ENCODE data around the gene CTBP2.
"Not testable (repeated sequence)": the region's sequence is repeated elsewhere in the genome, so short reads cannot be mapped to it uniquely, and the experiment has no call there.

The CTBP2 gene

DNA sequence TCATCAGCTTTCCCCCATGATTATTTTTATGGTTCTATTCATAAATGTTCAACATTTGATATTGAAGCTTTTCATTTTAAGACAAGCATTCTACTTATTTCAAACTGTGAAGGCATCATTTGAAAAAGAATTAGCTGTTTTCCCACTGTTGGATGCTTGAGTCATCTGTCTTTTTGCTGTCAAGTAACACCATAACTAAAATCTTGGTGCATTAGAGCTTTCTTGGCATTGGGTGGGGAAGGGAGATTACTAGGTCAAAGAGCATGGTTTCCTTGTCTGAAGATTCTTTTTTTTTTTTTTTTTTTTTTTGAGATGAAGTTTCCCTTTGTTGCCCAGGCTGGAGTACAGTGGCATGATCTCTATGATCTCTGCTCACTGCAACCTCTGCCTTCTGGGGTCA, 68.5 kb downstream of the CTBP2 start:
- H3K9ac ChIP-seq (ENCODE audit: low read length): no peak overlapping the region
- H3K4me3 ChIP-seq (ENCODE audit: low read length): no peak overlapping the region
- no peaks in the 10 kb centered on the region for H3K9me3 ChIP-seq (ENCODE audit: control insufficient read depth, low read length)
- H3K4me1 ChIP-seq (ENCODE audit: control insufficient read depth, insufficient read depth, low read length): peaks cover 36% of the 10 kb centered on the region
- no peaks in the 10 kb centered on the region for H3K27me3 ChIP-seq (ENCODE audit: control insufficient read depth, insufficient read depth, low read length)
- H3K36me3 ChIP-seq (ENCODE audit: control insufficient read depth, insufficient read depth, low read length): no peaks in the 10 kb centered on the region

DNA sequence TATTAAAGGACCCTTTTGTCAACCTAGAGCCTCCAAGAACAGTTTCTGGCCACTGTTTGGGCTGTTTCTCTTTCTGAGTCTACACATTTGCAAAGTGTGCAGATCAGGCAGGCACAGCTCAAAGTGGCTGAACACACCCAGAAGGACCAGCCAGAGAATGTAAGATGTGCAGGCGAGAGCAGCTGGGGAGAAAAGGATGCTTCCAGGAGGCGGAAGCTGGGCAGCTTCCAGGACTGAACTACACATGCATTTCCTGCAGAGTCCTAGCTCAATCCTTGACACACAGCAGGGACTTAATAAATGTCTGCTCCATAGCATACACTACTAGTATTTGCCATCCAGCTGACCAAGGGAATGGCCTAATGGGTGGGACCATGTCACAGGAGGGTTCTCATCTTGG, 70.9 kb downstream of the CTBP2 start:
- no peaks in the 10 kb centered on the region for H3K9me3 ChIP-seq (ENCODE audit: control insufficient read depth, low read length)

DNA sequence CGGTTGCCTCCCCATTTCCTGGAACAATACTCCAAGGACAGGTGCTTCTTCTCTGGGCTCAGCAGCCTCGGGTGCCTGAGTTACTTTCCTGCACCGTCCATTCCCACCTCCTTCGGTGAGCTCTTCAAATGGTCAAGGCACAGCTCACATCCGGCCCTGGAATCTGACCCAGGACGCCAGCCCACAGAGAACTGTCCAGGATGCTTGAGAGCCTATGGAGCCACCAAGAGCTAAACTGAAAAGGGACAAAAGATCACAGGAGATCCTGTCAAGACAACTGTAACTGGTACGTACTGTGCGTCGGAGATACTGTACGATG, 72.5 kb downstream of the CTBP2 start:
- no peak overlapping the region for H3K4me3 ChIP-seq (ENCODE audit: low read length)
- H3K9ac ChIP-seq (ENCODE audit: low read length): no peak overlapping the region
- no peaks in the 10 kb centered on the region for H3K36me3 ChIP-seq (ENCODE audit: control insufficient read depth, insufficient read depth, low read length)
- peaks cover 51% of the 10 kb centered on the region for H3K4me1 ChIP-seq (ENCODE audit: control insufficient read depth, insufficient read depth, low read length)
- no peaks in the 10 kb centered on the region for H3K27me3 ChIP-seq (ENCODE audit: control insufficient read depth, insufficient read depth, low read length)
- H3K9me3 ChIP-seq (ENCODE audit: control insufficient read depth, low read length): no peaks in the 10 kb centered on the region

More for the DNA sequence above, 70.9 kb downstream of the CTBP2 start:
- Histone ChIP-seq H3K36me3 (ENCODE audit: control insufficient read depth, insufficient read depth, low read length) (no peaks in the 10 kb centered on the region), H3K4me3 (ENCODE audit: low read length) (no peak overlapping the region), H3K4me1 (ENCODE audit: control insufficient read depth, insufficient read depth, low read length) (peaks cover 45% of the 10 kb centered on the region), H3K9ac (ENCODE audit: low read length) (no peak overlapping the region), H3K27me3 (ENCODE audit: control insufficient read depth, insufficient read depth, low read length) (no peaks in the 10 kb centered on the region)

DNA sequence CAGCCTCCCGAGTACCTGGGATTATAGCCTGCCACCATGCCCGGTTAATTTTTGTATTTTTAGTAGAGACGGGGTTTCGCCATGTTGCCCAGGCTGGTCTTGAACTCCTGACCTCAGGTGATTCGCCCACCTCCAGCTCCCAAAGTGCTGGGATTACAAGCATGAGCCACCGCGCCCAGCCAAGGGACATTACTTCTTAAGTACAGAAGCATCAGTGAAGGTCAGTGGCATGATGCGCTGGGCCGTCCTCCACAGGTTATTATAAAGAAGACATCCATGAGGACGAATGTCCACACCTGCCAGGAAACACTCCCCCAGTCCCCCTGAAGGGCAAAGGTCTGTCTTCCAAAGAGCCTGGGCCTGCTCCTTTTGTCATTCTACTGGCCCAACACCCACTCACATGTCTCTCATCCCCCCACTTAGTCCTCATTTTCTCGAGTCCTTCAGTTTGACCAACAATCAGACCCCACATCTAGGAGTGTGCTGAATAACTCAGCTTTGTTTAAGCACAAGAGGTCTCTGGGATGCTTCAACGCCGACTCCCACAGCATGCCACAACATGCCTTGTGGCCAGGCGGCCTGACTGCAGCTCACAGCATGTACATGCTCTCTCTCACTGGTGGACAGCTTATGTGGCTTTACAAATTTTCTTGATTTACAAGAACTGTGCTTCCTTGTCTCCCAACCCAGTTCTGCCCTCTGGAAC, 73.0 kb downstream of the CTBP2 start:
- H3K9me3 ChIP-seq (ENCODE audit: control insufficient read depth, low read length): no peaks in the 10 kb centered on the region
- H3K36me3 ChIP-seq (ENCODE audit: control insufficient read depth, insufficient read depth, low read length): no peaks in the 10 kb centered on the region
- no peak overlapping the region for H3K4me3 ChIP-seq (ENCODE audit: low read length)
- no peaks in the 10 kb centered on the region for H3K27me3 ChIP-seq (ENCODE audit: control insufficient read depth, insufficient read depth, low read length)
- no peak overlapping the region for H3K9ac ChIP-seq (ENCODE audit: low read length)
- H3K4me1 ChIP-seq (ENCODE audit: control insufficient read depth, insufficient read depth, low read length): peaks cover 46% of the 10 kb centered on the region

DNA sequence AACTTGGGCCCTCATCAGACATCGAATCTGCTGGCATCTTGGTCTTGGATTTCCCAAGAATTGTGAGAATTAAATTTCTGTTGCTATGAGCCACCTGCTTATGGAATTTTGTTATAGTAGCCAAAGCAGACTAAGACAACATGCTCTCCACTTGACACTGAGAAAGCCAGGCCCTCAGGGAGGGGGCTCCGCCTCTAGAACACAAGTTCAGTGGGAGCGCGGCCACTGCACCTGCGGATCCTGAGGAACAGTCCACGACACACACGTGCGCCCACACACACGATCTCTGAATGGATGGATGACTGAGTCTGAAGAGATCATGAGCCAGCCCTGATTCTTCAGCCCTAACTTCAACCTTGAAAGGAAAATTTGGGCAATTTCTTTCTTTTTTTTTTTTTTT, 73.7 kb downstream of the CTBP2 start:
- Histone ChIP-seq H3K27me3 (ENCODE audit: control insufficient read depth, insufficient read depth, low read length) (no peaks in the 10 kb centered on the region), H3K36me3 (ENCODE audit: control insufficient read depth, insufficient read depth, low read length) (no peaks in the 10 kb centered on the region), H3K9me3 (ENCODE audit: control insufficient read depth, low read length) (no peaks in the 10 kb centered on the region), H3K9ac (ENCODE audit: low read length) (no peak overlapping the region), H3K4me3 (ENCODE audit: low read length) (no peak overlapping the region), H3K4me1 (ENCODE audit: control insufficient read depth, insufficient read depth, low read length) (peaks cover 39% of the 10 kb centered on the region)

DNA sequence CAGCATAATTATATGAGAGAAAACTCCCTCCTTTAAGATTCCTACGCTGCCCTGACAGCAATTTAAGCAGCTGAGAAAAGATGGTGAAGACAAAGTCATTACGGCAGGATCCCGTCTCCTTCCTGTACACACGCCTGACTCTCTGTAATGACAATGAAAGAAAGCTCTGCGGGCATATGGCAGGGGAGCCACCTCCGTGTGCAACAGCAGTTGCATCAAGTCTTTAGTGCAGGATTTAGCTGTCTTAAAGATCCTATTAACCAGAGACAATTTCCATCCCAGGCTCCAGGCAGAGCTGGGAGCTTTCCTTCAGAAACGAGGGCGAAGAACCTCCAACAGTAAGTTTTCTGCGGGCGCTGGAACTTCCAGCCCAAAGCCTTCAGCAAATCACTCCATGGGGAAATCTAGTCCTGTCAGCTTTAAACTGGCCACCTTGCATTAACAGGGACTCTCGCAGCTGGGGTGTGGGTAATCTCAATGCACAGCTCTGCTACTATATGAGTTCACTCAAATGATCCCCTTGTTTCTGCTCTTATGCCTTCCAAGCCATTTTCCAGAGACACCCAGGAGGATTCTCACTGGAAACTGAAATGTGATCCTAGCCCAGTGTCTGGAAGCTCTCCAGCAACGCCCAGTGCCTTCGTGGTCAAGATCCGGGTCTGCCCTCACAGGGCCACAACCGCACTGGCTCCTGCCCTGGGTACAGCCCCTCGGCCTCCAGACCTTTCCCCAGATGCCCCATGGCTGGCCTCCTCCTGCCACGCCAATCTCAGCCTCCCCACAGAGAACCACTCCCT, 74.9 kb downstream of the CTBP2 start:
- H3K9ac ChIP-seq (ENCODE audit: low read length): no peak overlapping the region

DNA sequence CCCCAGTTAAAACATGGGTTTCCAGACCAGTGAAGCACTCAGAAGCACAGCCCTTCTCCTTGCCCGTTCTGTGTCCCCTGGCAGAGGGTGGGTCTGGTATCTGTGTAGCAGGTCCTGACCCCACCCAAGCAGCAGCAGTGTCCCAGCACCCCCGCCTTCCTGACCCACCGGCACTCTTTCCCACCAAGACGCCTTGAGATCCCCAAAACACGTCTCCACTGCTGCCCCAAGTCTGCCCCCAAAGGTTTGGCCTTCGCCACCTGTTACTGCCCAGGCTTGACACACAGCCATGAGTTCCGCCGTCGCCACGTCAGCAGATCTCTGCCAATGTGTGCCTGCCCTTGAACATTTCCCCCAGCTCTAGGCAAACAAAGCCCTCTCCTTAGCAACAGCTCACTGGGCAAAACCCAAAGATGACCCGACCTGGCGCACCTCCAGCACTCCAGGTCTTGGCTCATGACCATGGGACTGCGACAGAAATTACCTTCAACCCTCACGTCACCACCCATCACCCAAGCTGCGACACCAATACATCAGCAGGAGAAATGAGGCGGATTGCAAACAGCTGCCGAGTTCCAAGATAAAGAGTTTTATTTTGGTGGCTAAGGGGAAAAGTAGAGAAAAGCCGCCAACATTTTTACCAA, 75.6 kb downstream of the CTBP2 start:
- no peak overlapping the region for H3K4me3 ChIP-seq (ENCODE audit: low read length)
- no peaks in the 10 kb centered on the region for H3K36me3 ChIP-seq (ENCODE audit: control insufficient read depth, insufficient read depth, low read length)
- no peaks in the 10 kb centered on the region for H3K9me3 ChIP-seq (ENCODE audit: control insufficient read depth, low read length)
- no peak overlapping the region for H3K9ac ChIP-seq (ENCODE audit: low read length)
- H3K4me1 ChIP-seq (ENCODE audit: control insufficient read depth, insufficient read depth, low read length): peaks cover 36% of the 10 kb centered on the region
- H3K27me3 ChIP-seq (ENCODE audit: control insufficient read depth, insufficient read depth, low read length): no peaks in the 10 kb centered on the region

More for the DNA sequence above, 74.9 kb downstream of the CTBP2 start:
- Histone ChIP-seq H3K9me3 (ENCODE audit: control insufficient read depth, low read length) (no peaks in the 10 kb centered on the region), H3K27me3 (ENCODE audit: control insufficient read depth, insufficient read depth, low read length) (no peaks in the 10 kb centered on the region), H3K4me1 (ENCODE audit: control insufficient read depth, insufficient read depth, low read length) (peaks cover 39% of the 10 kb centered on the region), H3K4me3 (ENCODE audit: low read length) (no peak overlapping the region), H3K36me3 (ENCODE audit: control insufficient read depth, insufficient read depth, low read length) (no peaks in the 10 kb centered on the region)

DNA sequence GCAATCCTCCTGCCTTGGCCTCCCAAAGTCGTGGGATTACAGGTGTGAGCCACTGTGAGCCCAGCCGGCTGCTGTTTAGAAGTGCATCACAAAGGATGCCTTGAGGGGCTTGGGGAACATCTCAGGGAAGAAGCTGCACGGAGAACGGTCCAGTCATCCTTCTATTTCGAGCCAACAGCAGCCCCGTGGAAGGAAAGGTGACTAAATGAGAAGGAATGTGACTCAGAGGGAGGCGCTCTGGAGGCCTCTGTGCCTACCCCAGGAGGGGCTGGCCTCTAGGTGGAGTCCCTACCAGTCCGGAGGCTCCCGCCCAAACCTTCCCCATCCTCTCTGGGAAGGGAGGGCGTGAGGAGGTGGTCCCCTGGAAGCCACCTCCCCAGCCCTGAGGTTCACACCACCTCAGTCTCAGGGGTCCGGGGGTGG, 76.2 kb downstream of the CTBP2 start:
- Histone ChIP-seq H3K4me3 (ENCODE audit: low read length) (no peak overlapping the region), H3K27me3 (ENCODE audit: control insufficient read depth, insufficient read depth, low read length) (no peaks in the 10 kb centered on the region), H3K9ac (ENCODE audit: low read length) (no peak overlapping the region), H3K36me3 (ENCODE audit: control insufficient read depth, insufficient read depth, low read length) (no peaks in the 10 kb centered on the region), H3K9me3 (ENCODE audit: control insufficient read depth, low read length) (no peaks in the 10 kb centered on the region), H3K4me1 (ENCODE audit: control insufficient read depth, insufficient read depth, low read length) (peaks cover 32% of the 10 kb centered on the region)

DNA sequence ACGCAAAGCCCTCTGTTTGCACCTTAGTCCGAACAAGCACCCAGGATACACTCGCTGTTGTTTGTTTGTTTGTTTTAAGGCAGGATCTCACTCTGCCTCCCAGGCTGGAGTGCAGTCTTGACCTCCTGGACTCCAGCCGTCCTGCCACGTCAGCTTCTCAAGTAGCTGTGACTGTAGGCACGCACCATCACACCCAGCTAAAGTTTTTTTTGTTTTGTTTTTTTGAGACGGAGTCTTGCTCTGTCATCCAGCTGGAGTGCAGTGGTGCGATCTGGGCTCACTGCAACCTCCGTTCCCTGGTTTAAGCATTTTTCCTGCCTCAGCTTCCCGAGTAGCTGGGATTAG, 76.8 kb downstream of the CTBP2 start:
- Histone ChIP-seq H3K27me3 (ENCODE audit: control insufficient read depth, insufficient read depth, low read length) (no peaks in the 10 kb centered on the region), H3K4me1 (ENCODE audit: control insufficient read depth, insufficient read depth, low read length) (peaks cover 32% of the 10 kb centered on the region), H3K9me3 (ENCODE audit: control insufficient read depth, low read length) (no peaks in the 10 kb centered on the region), H3K4me3 (ENCODE audit: low read length) (no peak overlapping the region), H3K9ac (ENCODE audit: low read length) (no peak overlapping the region), H3K36me3 (ENCODE audit: control insufficient read depth, insufficient read depth, low read length) (no peaks in the 10 kb centered on the region)

DNA sequence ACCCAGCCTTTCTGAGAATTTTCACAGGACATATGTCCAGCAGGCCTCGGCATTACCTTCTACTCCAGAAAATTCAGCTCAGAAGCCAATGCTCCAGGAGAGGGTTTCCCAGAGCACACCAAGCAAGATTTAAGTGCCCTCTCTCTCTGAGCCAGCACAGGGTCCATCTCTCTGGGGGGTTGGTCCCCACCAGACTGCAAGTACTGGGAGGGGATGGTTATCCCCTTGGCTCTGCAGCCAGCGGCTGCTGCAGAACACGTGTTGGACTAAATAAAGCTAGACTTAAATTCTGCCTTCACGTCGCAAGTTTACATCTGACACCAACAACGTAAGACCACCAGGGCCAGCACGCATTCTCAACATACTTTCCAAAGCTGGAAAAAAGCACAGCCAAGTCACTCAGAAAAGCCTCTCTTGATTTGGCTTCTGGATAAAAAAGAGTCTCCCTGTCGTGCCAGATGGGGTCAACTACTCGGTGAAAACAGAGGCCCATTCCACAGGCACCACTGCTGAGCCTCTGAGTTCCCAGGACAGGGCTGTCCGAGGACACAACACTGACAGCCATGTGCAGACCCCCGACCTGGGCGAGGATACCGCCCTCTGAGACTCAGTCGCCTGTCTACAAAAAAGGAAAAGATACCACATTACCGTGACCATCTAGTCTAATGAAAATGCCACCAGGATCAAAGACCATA, 77.3 kb downstream of the CTBP2 start:
- no peak overlapping the region for H3K4me3 ChIP-seq (ENCODE audit: low read length)
- no peaks in the 10 kb centered on the region for H3K27me3 ChIP-seq (ENCODE audit: control insufficient read depth, insufficient read depth, low read length)
- no peak overlapping the region for H3K9ac ChIP-seq (ENCODE audit: low read length)
- H3K4me1 ChIP-seq (ENCODE audit: control insufficient read depth, insufficient read depth, low read length): peaks cover 30% of the 10 kb centered on the region
- no peaks in the 10 kb centered on the region for H3K36me3 ChIP-seq (ENCODE audit: control insufficient read depth, insufficient read depth, low read length)
- no peaks in the 10 kb centered on the region for H3K9me3 ChIP-seq (ENCODE audit: control insufficient read depth, low read length)

DNA sequence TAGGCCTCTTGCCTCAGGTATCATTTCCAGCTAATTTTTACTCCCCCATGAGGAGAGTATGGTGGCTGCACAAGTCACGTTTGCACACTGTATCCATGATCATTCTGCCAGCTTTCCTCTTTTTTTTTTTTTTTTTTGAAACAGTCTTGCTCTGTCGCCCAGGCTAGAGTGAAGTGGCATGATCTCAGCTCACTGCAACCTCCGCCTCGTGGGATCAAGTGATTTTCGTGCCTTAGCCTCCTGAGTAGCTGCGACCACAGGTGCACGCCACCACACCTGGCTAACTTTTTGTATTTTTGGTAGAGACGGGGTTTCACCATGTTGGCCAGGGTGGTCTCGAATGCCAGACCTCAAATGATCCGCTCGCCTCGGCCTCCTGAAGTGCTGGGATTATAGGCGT, 77.9 kb downstream of the CTBP2 start:
- not testable (repeated sequence) for H3K9ac ChIP-seq (ENCODE audit: low read length); H3K36me3 ChIP-seq (ENCODE audit: control insufficient read depth, insufficient read depth, low read length); H3K4me3 ChIP-seq (ENCODE audit: low read length); H3K9me3 ChIP-seq (ENCODE audit: control insufficient read depth, low read length); H3K27me3 ChIP-seq (ENCODE audit: control insufficient read depth, insufficient read depth, low read length)
- H3K4me1 ChIP-seq (ENCODE audit: control insufficient read depth, insufficient read depth, low read length): peaks cover 28% of the 10 kb centered on the region

DNA sequence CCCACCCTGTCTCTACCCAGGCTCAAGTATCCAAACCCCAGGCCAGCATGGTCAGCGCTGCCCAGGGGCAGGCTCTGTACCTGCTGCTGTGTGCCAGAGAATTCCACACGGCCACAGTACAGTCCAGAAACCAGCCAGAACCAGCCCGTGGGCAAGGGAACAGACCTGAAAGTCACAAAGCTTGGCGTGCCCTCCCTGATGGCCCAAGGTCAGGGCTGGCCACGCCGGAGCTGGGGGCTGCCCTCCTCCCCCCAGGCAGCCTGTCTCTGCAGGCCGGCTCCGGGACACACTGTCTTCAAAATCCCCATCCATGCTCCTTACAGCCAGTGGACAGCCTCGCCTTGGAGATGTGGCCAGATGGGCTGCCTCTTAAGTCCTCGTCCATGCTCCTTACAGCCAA, 78.4 kb downstream of the CTBP2 start:
- Histone ChIP-seq H3K4me3 (ENCODE audit: low read length) (no peak overlapping the region), H3K27me3 (ENCODE audit: control insufficient read depth, insufficient read depth, low read length) (no peaks in the 10 kb centered on the region), H3K4me1 (ENCODE audit: control insufficient read depth, insufficient read depth, low read length) (peaks cover 28% of the 10 kb centered on the region), H3K36me3 (ENCODE audit: control insufficient read depth, insufficient read depth, low read length) (no peaks in the 10 kb centered on the region), H3K9me3 (ENCODE audit: control insufficient read depth, low read length) (no peaks in the 10 kb centered on the region), H3K9ac (ENCODE audit: low read length) (no peak overlapping the region)

Measured in mucosa of stomach (tissue), 1 donor.